NCI-H2107 (cell line): Measurements from ENCODE around the gene ZNF275.
"Not testable (repeated sequence)": the region's sequence is repeated elsewhere in the genome, so short reads cannot be mapped to it uniquely, and the experiment has no call there.

Experiments used
- DNase-seq: peaks from one replicate; lab custom pipeline; 2025; lab: John Stamatoyannopoulos, UW

The ZNF275 gene

GRCh38 chrX:153333821-153334653 is at the start of gene ZNF275:
Gene ZNF275, plus strand, starts transcription at chrX:153334153. Its CDS starts 2,527 bp downstream, at chrX:153336680.
- DNase-seq: peak; percentile 78

GRCh38 chrX:153285678-153286077 is 48.3 kb upstream of the ZNF275 start:
- DNase-seq: not testable (repeated sequence)

- not testable (repeated sequence) for DNase-seq
Observed at GRCh38 chrX:153288807-153289206, 45.1 kb upstream of the ZNF275 start.

GRCh38 chrX:153293485-153294071 is 40.4 kb upstream of the ZNF275 start:
- DNase-seq: not testable (repeated sequence)

- no peak for DNase-seq
Observed at GRCh38 chrX:153297376-153297775, 36.6 kb upstream of the ZNF275 start.

GRCh38 chrX:153299855-153300254 is 34.1 kb upstream of the ZNF275 start:
- no peak for DNase-seq

GRCh38 chrX:153301746-153302145 is 32.2 kb upstream of the ZNF275 start:
- no peak for DNase-seq

GRCh38 chrX:153302796-153303195 is 31.2 kb upstream of the ZNF275 start:
- DNase-seq: no peak

GRCh38 chrX:153303276-153304262 is 30.4 kb upstream of the ZNF275 start:
- DNase-seq: no peak

- DNase-seq: no peak
Observed at GRCh38 chrX:153304988-153305736, 28.8 kb upstream of the ZNF275 start.

- no peak for DNase-seq
Observed at GRCh38 chrX:153305972-153306371, 28.0 kb upstream of the ZNF275 start.

- no peak for DNase-seq
Observed at GRCh38 chrX:153306527-153307115, 27.3 kb upstream of the ZNF275 start.

- no peak for DNase-seq
Observed at GRCh38 chrX:153307276-153308178, 26.4 kb upstream of the ZNF275 start.

GRCh38 chrX:153310901-153311300 is 23.1 kb upstream of the ZNF275 start:
- no peak for DNase-seq

- no peak for DNase-seq
Observed at GRCh38 chrX:153312041-153312440, 21.9 kb upstream of the ZNF275 start.

- no peak for DNase-seq
Observed at GRCh38 chrX:153312842-153313241, 21.1 kb upstream of the ZNF275 start.

- DNase-seq: no peak
Observed at GRCh38 chrX:153317306-153317705, 16.6 kb upstream of the ZNF275 start.

GRCh38 chrX:153317996-153318722 is 15.8 kb upstream of the ZNF275 start:
- DNase-seq: no peak

- DNase-seq: no peak
Observed at GRCh38 chrX:153318811-153319210, 15.1 kb upstream of the ZNF275 start.
